K562 (cell line): ENCODE measurements around the gene FOXP3. TPM values are rescaled to one million over a fixed set of nuclear protein-coding genes. Genes with fewer than 3 reads are reported as not detected.

Source experiments
- ATAC-seq: fragments of 200-7000 bp; cut with Tn5 transposase; 3 replicates; pipeline ENCODE4 v1.9.1; 2020; ENCODE audit warnings: moderate library complexity
- BruUV-seq: library from RNA; stranded (reverse); fragments of 400-500 nt; replicated peaks from 2 replicates; lab custom pipeline; 2021; lab: Mats Ljungman, UMichigan
- CTCF ChIA-PET: fragments of 300-600 bp; formaldehyde crosslinking; extraction: SDS; loops from one replicate; lab custom pipeline; 2021; ENCODE audit warnings: low intra/inter-chr PET ratio; lab: Yijun Ruan, JAX
- POLR2A ChIA-PET: fragments of 300-600, 350-650 bp; sonication (Branson Sonifier 250); formaldehyde crosslinking; extraction: SDS; loops from one replicate; lab custom pipeline; 2021; ENCODE audit warnings: antibody characterized with exemption, inconsistent platforms; lab: Yijun Ruan, JAX
- DNase-seq, 4 experiments: peaks; one replicate each; pipeline versions ENCODE4 v3.0.0 to v3.0.0-alpha.2; 2011 to 2018; ENCODE audit warnings: low spot score in 3 of 4, mixed read lengths in 3 of 4; ENCODE audit errors: extremely low read depth in 1 of 4
- FAIRE-seq: peaks from 2 replicates; lab custom pipeline; 2011; peaks lifted over from hg19 to GRCh38; lab: Jason Lieb, UNC
- H2AFZ ChIP-seq: 2 replicates; pipeline ENCODE4 v1.6.0; 2011; ENCODE audit warnings: low read depth, low read length, control low read depth, inconsistent platforms
- H3K27ac ChIP-seq: fragments of 200-600 bp; 3 replicates; pipeline ENCODE4 v1.8.0; 2011; ENCODE audit warnings: low read depth, mild to moderate bottlenecking, control low read depth, inconsistent platforms, low read length, moderate library complexity, mixed read lengths; ENCODE audit errors: extremely low read depth
- H3K27me3 ChIP-seq, 2 experiments: fragments of 300-600 bp in 1 of 2; 2 replicates in 1 of 2; 3 replicates in 1 of 2; pipeline versions ENCODE4 v1.6.0 to v1.8.0; 2011; ENCODE audit warnings: inconsistent platforms in 2 of 2, low read length in 2 of 2, mild to moderate bottlenecking in 1 of 2, mixed read lengths in 1 of 2, moderate library complexity in 1 of 2; ENCODE audit not compliant: control insufficient read depth in 2 of 2, insufficient read depth in 2 of 2
- H3K36me3 ChIP-seq: fragments of 300-600 bp; 3 replicates; pipeline ENCODE4 v1.8.0; 2011; ENCODE audit warnings: mild to moderate bottlenecking, low read length, inconsistent platforms; ENCODE audit not compliant: control insufficient read depth, insufficient read depth
- H3K4me1 ChIP-seq, 2 experiments: fragments of 200-600 bp in 1 of 2; replicated peaks in 1 of 2; 2 replicates in 1 of 2; 3 replicates in 1 of 2; pipeline versions ENCODE4 v1.5.1 to v1.8.0; 2011; ENCODE audit warnings: inconsistent platforms in 2 of 2, low read length in 2 of 2, mild to moderate bottlenecking in 1 of 2, mixed read lengths in 1 of 2, moderate library complexity in 1 of 2; ENCODE audit not compliant: control insufficient read depth in 2 of 2, insufficient read depth in 2 of 2
- H3K4me2 ChIP-seq: 2 replicates; pipeline ENCODE4 v1.6.1; 2011; ENCODE audit warnings: low read length, control low read depth, inconsistent platforms, mixed read lengths; ENCODE audit not compliant: insufficient read depth
- H3K4me3 ChIP-seq: fragments of 200-600 bp; sonication (generic), shearing (Covaris generic); 2 replicates; pipeline ENCODE4 v1.5.1; 2016; ENCODE audit warnings: control low read depth, inconsistent platforms
- H3K79me2 ChIP-seq: fragments of 200-600 bp; 3 replicates; pipeline ENCODE4 v1.8.0; 2011; ENCODE audit warnings: low read length, inconsistent platforms; ENCODE audit not compliant: control insufficient read depth, insufficient read depth
- H3K9ac ChIP-seq, 2 experiments: 2 replicates each; pipeline versions ENCODE4 v1.6.0 to v1.6.1; 2011; ENCODE audit warnings: low read depth in 2 of 2, low read length in 2 of 2, control low read depth in 1 of 2, inconsistent platforms in 1 of 2, mild to moderate bottlenecking in 1 of 2, mixed read lengths in 1 of 2; ENCODE audit not compliant: insufficient read depth in 1 of 2
- H3K9me1 ChIP-seq: one replicate; pipeline ENCODE4 v1.6.0; 2011; ENCODE audit warnings: inconsistent platforms, mild to moderate bottlenecking, low read length, moderate library complexity; ENCODE audit not compliant: control insufficient read depth, insufficient read depth
- H3K9me3 ChIP-seq: replicated peaks from 2 replicates; pipeline ENCODE4 v1.5.1; 2011; ENCODE audit warnings: low read depth, low read length, inconsistent platforms; ENCODE audit not compliant: control insufficient read depth, insufficient read depth
- H4K20me1 ChIP-seq: replicated peaks from 2 replicates; pipeline ENCODE4 v1.6.1; 2011; ENCODE audit warnings: low read length, inconsistent platforms, mixed read lengths; ENCODE audit not compliant: control insufficient read depth, insufficient read depth
- NR2C1 ChIP-seq, 2 experiments: fragments of 450-650 bp; IDR thresholded peaks; 2 replicates each; pipeline ENCODE4 v1.6.1; 2017; ENCODE audit warnings: mild to moderate bottlenecking in 2 of 2, antibody characterized with exemption in 1 of 2, inconsistent platforms in 1 of 2, missing compliant biosample characterization in 1 of 2, missing genetic modification characterization in 1 of 2
- SRSF7 ChIP-seq: fragments of 200-400 bp; formaldehyde crosslinking; optimal IDR thresholded peaks from 2 replicates; pipeline ENCODE3; 2017; ENCODE audit warnings: mild to moderate bottlenecking, low read depth, low read length
- ZBTB9 ChIP-seq: fragments of 450-650 bp; formaldehyde crosslinking; IDR thresholded peaks from 2 replicates; pipeline ENCODE4 v1.4.0; 2020; ENCODE audit warnings: mild to moderate bottlenecking, moderate library complexity
- WGBS: fragments of 100-300 bp; shearing (Covaris generic); methylation state at CpG from one replicate; pipeline ENCODE4 v1.1.6; 2016; ENCODE audit warnings: low coverage, mixed read lengths; ENCODE audit not compliant: insufficient coverage; ENCODE audit errors: missing lambda C conversion rate; 5-methylcytosine and 5-hydroxymethylcytosine counted together
- in situ Hi-C: fragments of 300-500 bp; cut with MboI; formaldehyde crosslinking; loops from 4 replicates; pipeline ENCODE4 v1.15.0; 2018; ENCODE audit warnings: inconsistent platforms, mixed read lengths
- intact Hi-C: fragments of 100-400 bp; cut with micrococcal nuclease; formaldehyde crosslinking; loops from 2 replicates; pipeline ENCODE4 v1.14.2; 2022
- polyA plus RNA-seq, 8 experiments: library from polyadenylated mRNA; depleted of rRNA in 4 of 8; stranded (reverse) in 5 of 8; unstranded in 3 of 8; fragments of >200 nt; fragmentation: Nextera tagmentation in 2 of 8; fragmentation: Illumina TruSeq in 1 of 8; extraction: Ambion mirVana in 2 of 8; extraction: Trizol in 1 of 8; gene quantifications; 2 replicates each; pipeline versions ENCODE4 v1.2.1 to v1.2.3, GENCODE V29; 2011 to 2014; ENCODE audit warnings: inconsistent platforms in 1 of 8, missing spikeins in 1 of 8
- total RNA-seq, 7 experiments: library from RNA; depleted of rRNA in 6 of 7; stranded (reverse); fragments of >200 nt in 6 of 7; fragmentation: Illumina TruSeq in 2 of 7; extraction: Trizol in 2 of 7; gene quantifications; 2 replicates each; pipeline versions ENCODE4 v1.2.1 to v1.2.3, GENCODE V29; 2011 to 2021; ENCODE audit warnings: low replicate concordance in 1 of 7

Gene FOXP3
- total and polyA plus RNA-seq, 9 of the 15 experiments (the other 6 are each of a cell fraction or from before 2014, with no cell fraction given), result 0.04 to 0.24 (median 0.07) TPM; not detected in 4

GRCh38 chrX:49231333-49232000 is 33.0 kb downstream of the FOXP3 start:
- FAIRE-seq, result no peak
- H2AFZ ChIP-seq, result peak overlapping the region; percentile 96
- H3K4me2 ChIP-seq, result peak overlapping the region; percentile 76
- no peaks in the 10 kb centered on the region for H3K36me3 ChIP-seq
- peak; percentile 62 for TF ChIP-seq NR2C1 (IDR thresholded peaks at IDR 0.05)
- TF ChIP-seq NR2C1 (tag; IDR thresholded peaks at IDR 0.05), result peak; percentile 52; the same call in 1 of the 2 replicates
- no peak for TF ChIP-seq SRSF7
- no peak for TF ChIP-seq ZBTB9 (CRISPR knock-in tag)
- TF ChIP-seq, all 486 proteins: peak for 1
- POLR2A ChIA-PET, result no interaction called here
- peak overlapping the region; percentile 34 to 78; a peak in 3 of 4 replicates for H3K9ac ChIP-seq
- no peaks in the 10 kb centered on the region for H3K9me1 ChIP-seq
- no peak overlapping the region; the same call in 2 of the 3 replicates for H3K27ac ChIP-seq
- no peaks in the 10 kb centered on the region for H3K9me3 ChIP-seq
- ATAC-seq (no peak), DNase-seq (no peak)
- H3K4me1 ChIP-seq, result peaks cover 8 to 52% of the 10 kb centered on the region in 2 experiments; a peak in 4 of 5 replicates
- intact Hi-C loops, result no loop called here
- H3K27me3 ChIP-seq, result no peaks in the 10 kb centered on the region
- 62% methylated on average over 6 of the region's 10 CpGs for WGBS
- H4K20me1 ChIP-seq, result no peaks in the 10 kb centered on the region
- BruUV-seq, result no TSS peak
- peaks cover 12% of the 10 kb centered on the region for H3K79me2 ChIP-seq
- in situ Hi-C loops, result no loop called here
- no peak overlapping the region for H3K4me3 ChIP-seq
- CTCF ChIA-PET, result no interaction called here
